A549 treated with CpdA at 1 μM for 4 hours (cell line): Measurements from ENCODE around the gene RRAGD. TPM values are rescaled to one million over a fixed set of nuclear protein-coding genes. Genes with fewer than 3 reads are reported as not detected.

Source experiments
- total RNA-seq: library from RNA; stranded (reverse); fragments of 200-300 nt; extraction: Qiagen RNA extraction; gene quantifications from 5 replicates; pipeline ENCODE4 v1.2.3, GENCODE V29; 2022; ENCODE audit warnings: low read depth

RRAGD gene
- 3.1 to 4.2 TPM (median 3.4 TPM) in 5 replicates for total RNA-seq

DNA sequence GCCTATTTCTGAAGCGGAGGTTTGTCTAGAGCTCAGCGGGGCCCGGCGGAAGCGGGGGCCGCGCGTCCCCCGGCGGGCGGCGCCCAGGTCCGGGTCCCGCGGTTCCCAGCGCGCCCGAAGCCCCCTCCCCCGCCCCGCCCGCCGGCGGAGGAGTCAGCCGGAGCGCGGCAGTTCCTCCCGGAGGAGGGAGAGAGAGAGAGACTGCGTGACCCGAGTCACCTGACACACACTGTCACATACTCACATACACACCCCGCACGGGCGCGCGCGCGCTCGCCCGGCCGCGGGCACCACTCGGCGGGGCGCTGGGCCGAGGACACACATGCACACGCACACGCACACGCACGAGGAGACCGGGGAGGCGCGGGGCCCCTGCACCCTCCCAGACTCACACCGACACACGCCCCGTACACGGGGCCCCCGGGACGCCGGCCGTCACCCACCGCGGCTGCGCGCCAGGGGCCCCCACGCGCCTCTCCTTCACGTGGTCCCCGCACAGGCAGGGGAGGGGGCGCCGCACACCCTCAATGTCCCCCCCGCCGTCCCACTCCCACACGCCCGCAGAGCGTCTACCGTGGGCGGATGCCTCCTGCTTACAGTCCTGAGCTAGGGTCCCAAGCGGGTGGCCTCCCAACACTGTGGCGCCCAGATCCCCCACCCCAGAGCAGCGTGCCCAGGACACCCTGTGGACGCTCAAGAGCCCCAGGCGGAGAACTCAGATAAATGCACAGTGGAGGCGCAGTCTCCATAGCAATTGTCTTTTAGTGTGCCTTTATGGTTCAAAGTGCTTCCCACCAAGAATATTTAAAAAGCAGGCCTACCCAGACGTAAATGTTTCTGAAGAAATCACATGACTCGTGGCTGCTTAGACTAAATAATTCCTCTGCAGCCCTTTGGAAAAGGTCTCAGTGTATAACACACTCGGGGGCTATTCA, at the start of gene RRAGD:
TSS of gene RRAGD (minus strand) at position 203 of the 935 bp plus-strand sequence. CDS start 280 bp downstream, outside the sequence.

DNA sequence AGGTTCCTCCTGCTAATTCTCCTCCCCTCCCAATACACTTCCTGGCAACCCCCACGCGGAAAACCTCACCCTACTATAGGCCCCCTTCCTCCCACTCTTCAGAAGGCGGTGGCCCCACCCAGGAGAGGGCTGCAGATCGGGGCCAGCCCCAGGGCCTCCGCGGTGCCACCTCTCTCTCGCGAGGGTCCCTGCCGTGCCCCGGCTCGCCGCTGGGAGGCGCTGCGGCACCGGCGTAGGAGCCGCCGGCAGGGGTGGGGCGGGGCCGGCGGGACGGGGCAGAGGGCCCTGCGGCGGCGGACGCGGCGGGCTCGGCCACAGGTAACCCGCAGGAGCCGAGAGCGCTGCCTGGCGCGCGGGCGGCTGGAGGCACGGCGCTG, 20.8 kb upstream of the RRAGD start, which contains the start of gene ANKRD6:
TSS of gene ANKRD6 (plus strand) at position 278 of the 377 bp plus-strand sequence. CDS start 133,825 bp downstream, outside the sequence.

GRCh38 chr6:89352278-89353117, 59.6 kb downstream of the RRAGD start, which contains the start of gene UBE2J1:
TSS of gene UBE2J1 (minus strand) at chr6:89352722. CDS start at chr6:89352569, 153 bp downstream.

DNA sequence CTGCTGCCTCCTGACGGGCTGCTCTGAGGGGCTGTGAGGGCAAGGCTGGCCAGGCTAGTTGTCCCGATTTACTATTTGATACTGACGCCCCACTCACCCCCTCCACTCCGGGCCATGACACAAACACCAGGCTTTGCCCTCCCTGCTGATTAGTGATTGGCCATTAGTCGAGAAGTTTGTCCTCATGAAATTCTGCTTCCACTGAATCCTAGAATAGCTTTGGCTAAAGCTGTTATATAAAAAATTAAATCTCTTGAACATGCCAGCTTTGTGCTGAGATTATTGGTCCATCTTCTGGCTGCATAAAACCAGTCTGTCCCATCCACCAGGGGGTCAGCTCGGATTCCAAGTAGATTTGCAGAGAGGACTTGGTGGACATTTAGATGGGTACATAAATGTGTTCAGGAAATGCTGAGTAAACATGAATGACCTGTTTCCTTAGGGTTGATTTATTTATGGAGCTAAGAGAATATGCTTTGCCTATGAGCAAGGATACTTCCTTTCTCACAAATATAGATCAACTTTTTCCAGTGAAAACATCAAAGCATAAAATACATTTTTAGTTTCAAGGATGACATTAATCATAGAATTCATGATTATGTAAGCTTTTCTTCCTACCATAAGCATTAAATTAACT, 96.7 kb downstream of the RRAGD start, which contains the start of gene GABRR2:
TSS of gene GABRR2 (minus strand) at position 51 of the 637 bp plus-strand sequence. CDS start 134 bp downstream, outside the sequence.

Other genes with a start within 250 kb of the RRAGD start
- not detected in 5 replicates for gene GABRR1, start 194.9 kb downstream of the RRAGD start, total RNA-seq
- gene GABRR2, start 97.0 kb downstream of the RRAGD start, total RNA-seq: 0.09 to 0.20 TPM in 2 of 5 replicates, not detected in the others
- gene UBE2J1, start 59.6 kb downstream of the RRAGD start, total RNA-seq: 14.3 to 18.1 TPM (median 15.0 TPM) in 5 replicates
- 1.2 to 2.4 TPM (median 1.5 TPM) in 5 replicates for gene ANKRD6, start 20.9 kb upstream of the RRAGD start, total RNA-seq
- 29.2 to 44.3 TPM (median 32.7 TPM) in 5 replicates for gene LYRM2, start 226.5 kb upstream of the RRAGD start, total RNA-seq